ENCODE measurements around the gene GNB5. TPM values are rescaled to one million over a fixed set of nuclear protein-coding genes. Genes with fewer than 3 reads are reported as not detected.
A peak's percentile ranks its signal among the peaks of the same experiment; 100 is the strongest.

Gene GNB5
- total and polyA plus RNA-seq, 2 of the 13 experiments (the other 11 are each of a cell fraction or from before 2014, with no cell fraction given) = 13.7 to 14.4 TPM

GRCh38 chr15:52134502-52135144 is 56.6 kb downstream of the GNB5 start (continued):
- TF ChIP-seq ZNF580 (CRISPR knock-in tag; IDR thresholded peaks at IDR 0.05; ENCODE audit: borderline replicate concordance, low read depth) (peak; percentile 88), ZBTB37 (CRISPR knock-in tag; IDR thresholded peaks at IDR 0.05) (no peak), ZNF558 (CRISPR knock-in tag; IDR thresholded peaks at IDR 0.05; ENCODE audit: borderline replicate concordance) (no peak; the same call in 1 of the 2 replicates), ZNF891 (CRISPR knock-in tag; IDR thresholded peaks at IDR 0.05) (no peak), PHB2 (IDR thresholded peaks at IDR 0.05; ENCODE audit: partially characterized antibody) (no peak), ZBTB43 (CRISPR knock-in tag; conservative IDR thresholded peaks at IDR 0.05) (0 out of 2 replicates have a peak, but pooled peaks have one; percentile 57), SP2 (CRISPR knock-in tag; IDR thresholded peaks at IDR 0.05) (no peak), ZNF530 (CRISPR knock-in tag; IDR thresholded peaks at IDR 0.05; ENCODE audit: low read depth) (no peak), BRD4 (CRISPR knock-in tag; IDR thresholded peaks at IDR 0.05) (0 out of 2 replicates have a peak, but pooled peaks have one; percentile 21), ZNF44 (CRISPR knock-in tag; IDR thresholded peaks at IDR 0.05) (no peak), GPN1 (CRISPR knock-in tag; IDR thresholded peaks at IDR 0.05; ENCODE audit: borderline replicate concordance) (no peak), CENPT (CRISPR knock-in tag; IDR thresholded peaks at IDR 0.05; ENCODE audit: low read depth) (no peak), ZGPAT (CRISPR knock-in tag; IDR thresholded peaks at IDR 0.05) (peak; percentile 86), ZNF18 (CRISPR knock-in tag; IDR thresholded peaks at IDR 0.05; ENCODE audit: insufficient replicate concordance) (no peak), ZNF441 (CRISPR knock-in tag; IDR thresholded peaks at IDR 0.05; ENCODE audit: borderline replicate concordance) (peak; percentile 27; the same call in 1 of the 2 replicates), KLF15 (CRISPR knock-in tag; IDR thresholded peaks at IDR 0.05; ENCODE audit: borderline replicate concordance) (no peak), FIP1L1 (IDR thresholded peaks at IDR 0.05; ENCODE audit: borderline replicate concordance, insufficient read depth, low read depth, low read length) (no peak), ZBTB4 (CRISPR knock-in tag; IDR thresholded peaks at IDR 0.05; ENCODE audit: borderline replicate concordance) (peak; percentile 85; the same call in 1 of the 2 replicates), SAFB2 (CRISPR knock-in tag; IDR thresholded peaks at IDR 0.05; ENCODE audit: borderline replicate concordance, low read depth) (peak; percentile 77; the same call in 1 of the 2 replicates)

Measured in HepG2 (cell line).